ENCODE results near the gene C12orf42.

Gene C12orf42

DNA sequence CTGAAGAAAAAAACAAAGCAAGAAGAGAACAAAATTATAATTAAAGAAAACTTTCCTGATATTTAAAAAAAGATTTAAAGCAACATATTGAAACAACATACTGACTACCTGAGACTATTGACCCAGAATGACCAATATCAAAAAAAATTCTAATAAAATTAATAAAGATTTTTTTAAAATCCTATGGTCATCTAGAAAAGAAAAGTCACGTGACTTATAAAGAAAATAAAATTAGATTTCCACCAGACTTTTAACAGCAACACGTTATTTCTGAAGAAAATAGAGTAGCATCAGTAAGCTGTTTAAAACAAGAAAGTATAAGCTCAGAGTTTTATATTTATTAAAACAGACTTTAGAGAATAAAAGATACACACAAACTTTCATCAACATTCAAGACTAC lies 238.0 kb downstream of the C12orf42 start:
- DNase-seq (ENCODE audit: low read depth) = no peak

Data from non-pigmented ciliary epithelial cell (primary cell).